Measurements from ENCODE around the gene GOLT1B.

The GOLT1B gene

GRCh38 chr12:21546716-21547115 is 45.1 kb downstream of the GOLT1B start:
- H3K4me3 ChIP-seq (ENCODE audit: low read depth, low read length), result no peak overlapping the region
- DNase-seq (ENCODE audit: low read depth), result no peak
- TF ChIP-seq MAX (IDR thresholded peaks at IDR 0.05; ENCODE audit: low read depth, low read length) (no peak), POLR2A (IDR thresholded peaks at IDR 0.05; ENCODE audit: extremely low read depth, insufficient read length) (no peak), CTCF (IDR thresholded peaks at IDR 0.05; ENCODE audit: low read depth, low read length) (no peak), MYC (IDR thresholded peaks at IDR 0.05; ENCODE audit: low read depth, low read length) (no peak)

- H3K4me3 ChIP-seq (ENCODE audit: low read depth, low read length), result no peak overlapping the region
- TF ChIP-seq MAX (IDR thresholded peaks at IDR 0.05; ENCODE audit: low read depth, low read length), result no peak
- DNase-seq (ENCODE audit: low read depth), result no peak
Measured at GRCh38 chr12:21547437-21547836, 45.8 kb downstream of the GOLT1B start.

GRCh38 chr12:21551841-21552465 is 50.4 kb downstream of the GOLT1B start:
- TF ChIP-seq MYC (IDR thresholded peaks at IDR 0.05; ENCODE audit: low read depth, low read length) (no peak), CTCF (IDR thresholded peaks at IDR 0.05; ENCODE audit: low read depth, low read length) (no peak), MAX (IDR thresholded peaks at IDR 0.05; ENCODE audit: low read depth, low read length) (no peak), POLR2A (IDR thresholded peaks at IDR 0.05; ENCODE audit: extremely low read depth, insufficient read length) (no peak)
- no peak for DNase-seq (ENCODE audit: low read depth)
- H3K4me3 ChIP-seq (ENCODE audit: low read depth, low read length), result no peak overlapping the region

- TF ChIP-seq POLR2A (IDR thresholded peaks at IDR 0.05; ENCODE audit: extremely low read depth, insufficient read length) (no peak), MYC (IDR thresholded peaks at IDR 0.05; ENCODE audit: low read depth, low read length) (no peak), CTCF (IDR thresholded peaks at IDR 0.05; ENCODE audit: low read depth, low read length) (no peak), MAX (IDR thresholded peaks at IDR 0.05; ENCODE audit: low read depth, low read length) (no peak)
- H3K4me3 ChIP-seq (ENCODE audit: low read depth, low read length), result no peak overlapping the region
- no peak for DNase-seq (ENCODE audit: low read depth)
Measured at GRCh38 chr12:21552635-21553328, 51.2 kb downstream of the GOLT1B start.

- no peak overlapping the region for H3K4me3 ChIP-seq (ENCODE audit: low read depth, low read length)
- TF ChIP-seq CTCF (IDR thresholded peaks at IDR 0.05; ENCODE audit: low read depth, low read length) (no peak), MYC (IDR thresholded peaks at IDR 0.05; ENCODE audit: low read depth, low read length) (no peak), POLR2A (IDR thresholded peaks at IDR 0.05; ENCODE audit: extremely low read depth, insufficient read length) (no peak), MAX (IDR thresholded peaks at IDR 0.05; ENCODE audit: low read depth, low read length) (no peak)
- no peak for DNase-seq (ENCODE audit: low read depth)
Measured at GRCh38 chr12:21553329-21553675, 51.7 kb downstream of the GOLT1B start.

GRCh38 chr12:21558100-21558679 is 56.6 kb downstream of the GOLT1B start:
- TF ChIP-seq MYC (IDR thresholded peaks at IDR 0.05; ENCODE audit: low read depth, low read length), result no peak
- no peak for TF ChIP-seq POLR2A (IDR thresholded peaks at IDR 0.05; ENCODE audit: extremely low read depth, insufficient read length)
- no peak for TF ChIP-seq CTCF (IDR thresholded peaks at IDR 0.05; ENCODE audit: low read depth, low read length)
- TF ChIP-seq MAX (IDR thresholded peaks at IDR 0.05; ENCODE audit: low read depth, low read length), result no peak
- no peak overlapping the region for H3K4me3 ChIP-seq (ENCODE audit: low read depth, low read length)
- no peak for DNase-seq (ENCODE audit: low read depth)
